ENCODE results near the gene TRIO. TPM values are rescaled to one million over a fixed set of nuclear protein-coding genes. Genes with fewer than 3 reads are reported as not detected.

The TRIO gene
- polyA plus RNA-seq, 2 donors: 10.3 to 22.8 TPM

- no peak overlapping the region for H3K27ac ChIP-seq (ENCODE audit: low read depth in 2 of 2, low read length in 1 of 2)
Observed at GRCh38 chr5:14296533-14297331, 153.6 kb downstream of the TRIO start.

GRCh38 chr5:14297697-14298096, 154.6 kb downstream of the TRIO start:
- 87 to 90% methylated on average over 9 of the region's 9 CpGs for WGBS, 2 donors
- Histone ChIP-seq H3K36me3 (ENCODE audit: control insufficient read depth in 2 of 2, insufficient read depth in 2 of 2, low read length in 1 of 2) (peaks cover 4% of the 10 kb centered on the region in 2 donors), H3K4me3 (ENCODE audit: low read depth in 1 of 2, low read length in 2 of 2) (no peak overlapping the region), H3K9me3 (ENCODE audit: control insufficient read depth in 2 of 2, insufficient read depth in 1 of 2, low read depth in 1 of 2, low read length in 1 of 2) (no peaks in the 10 kb centered on the region), H3K4me1 (ENCODE audit: control insufficient read depth in 2 of 2, insufficient read depth in 2 of 2, low read length in 1 of 2) (no peaks in the 10 kb centered on the region), H3K27me3 (ENCODE audit: control insufficient read depth in 1 of 2, insufficient read depth in 2 of 2, low read length in 2 of 2) (no peaks in the 10 kb centered on the region), H3K27ac (ENCODE audit: low read depth in 2 of 2, low read length in 1 of 2) (no peak overlapping the region)

More at GRCh38 chr5:14296533-14297331, 153.6 kb downstream of the TRIO start:
- no peak overlapping the region for H3K4me3 ChIP-seq (ENCODE audit: low read depth in 1 of 2, low read length in 2 of 2)
- WGBS, 2 donors: 74 to 82% methylated on average over 14 of the region's 14 CpGs
- peaks cover 4% of the 10 kb centered on the region in 2 donors for H3K36me3 ChIP-seq (ENCODE audit: control insufficient read depth in 2 of 2, insufficient read depth in 2 of 2, low read length in 1 of 2)
- H3K27me3 ChIP-seq (ENCODE audit: control insufficient read depth in 1 of 2, insufficient read depth in 2 of 2, low read length in 2 of 2): no peaks in the 10 kb centered on the region
- H3K4me1 ChIP-seq (ENCODE audit: control insufficient read depth in 2 of 2, insufficient read depth in 2 of 2, low read length in 1 of 2): no peaks in the 10 kb centered on the region
- H3K9me3 ChIP-seq (ENCODE audit: control insufficient read depth in 2 of 2, insufficient read depth in 1 of 2, low read depth in 1 of 2, low read length in 1 of 2): no peaks in the 10 kb centered on the region

GRCh38 chr5:14298126-14298847, 155.1 kb downstream of the TRIO start:
- no peak overlapping the region for H3K4me3 ChIP-seq (ENCODE audit: low read depth in 1 of 2, low read length in 2 of 2)
- peaks cover 2 to 3% of the 10 kb centered on the region in 2 donors for H3K36me3 ChIP-seq (ENCODE audit: control insufficient read depth in 2 of 2, insufficient read depth in 2 of 2, low read length in 1 of 2)
- H3K9me3 ChIP-seq (ENCODE audit: control insufficient read depth in 2 of 2, insufficient read depth in 1 of 2, low read depth in 1 of 2, low read length in 1 of 2): no peaks in the 10 kb centered on the region
- no peak overlapping the region for H3K27ac ChIP-seq (ENCODE audit: low read depth in 2 of 2, low read length in 1 of 2)
- no peaks in the 10 kb centered on the region for H3K27me3 ChIP-seq (ENCODE audit: control insufficient read depth in 1 of 2, insufficient read depth in 2 of 2, low read length in 2 of 2)
- no peaks in the 10 kb centered on the region for H3K4me1 ChIP-seq (ENCODE audit: control insufficient read depth in 2 of 2, insufficient read depth in 2 of 2, low read length in 1 of 2)
- WGBS, 2 donors: 35 to 63% methylated on average over 3 of the region's 3 CpGs

- H3K4me3 ChIP-seq (ENCODE audit: low read depth in 1 of 2, low read length in 2 of 2): no peak overlapping the region
- no peak overlapping the region for H3K27ac ChIP-seq (ENCODE audit: low read depth in 2 of 2, low read length in 1 of 2)
- H3K9me3 ChIP-seq (ENCODE audit: control insufficient read depth in 2 of 2, insufficient read depth in 1 of 2, low read depth in 1 of 2, low read length in 1 of 2): no peaks in the 10 kb centered on the region
- WGBS, 2 donors: 89 to 96% methylated on average over 4 of the region's 4 CpGs
- H3K27me3 ChIP-seq (ENCODE audit: control insufficient read depth in 1 of 2, insufficient read depth in 2 of 2, low read length in 2 of 2): no peaks in the 10 kb centered on the region
- H3K36me3 ChIP-seq (ENCODE audit: control insufficient read depth in 2 of 2, insufficient read depth in 2 of 2, low read length in 1 of 2): no peaks in the 10 kb centered on the region
- H3K4me1 ChIP-seq (ENCODE audit: control insufficient read depth in 2 of 2, insufficient read depth in 2 of 2, low read length in 1 of 2): no peaks in the 10 kb centered on the region
Observed at GRCh38 chr5:14299666-14300065, 156.5 kb downstream of the TRIO start.

- WGBS, 2 donors: 91% methylated on average over 3 of the region's 3 CpGs
- Histone ChIP-seq H3K4me3 (ENCODE audit: low read depth in 1 of 2, low read length in 2 of 2) (no peak overlapping the region), H3K27ac (ENCODE audit: low read depth in 2 of 2, low read length in 1 of 2) (no peak overlapping the region), H3K36me3 (ENCODE audit: control insufficient read depth in 2 of 2, insufficient read depth in 2 of 2, low read length in 1 of 2) (no peaks in the 10 kb centered on the region), H3K9me3 (ENCODE audit: control insufficient read depth in 2 of 2, insufficient read depth in 1 of 2, low read depth in 1 of 2, low read length in 1 of 2) (no peaks in the 10 kb centered on the region), H3K27me3 (ENCODE audit: control insufficient read depth in 1 of 2, insufficient read depth in 2 of 2, low read length in 2 of 2) (no peaks in the 10 kb centered on the region), H3K4me1 (ENCODE audit: control insufficient read depth in 2 of 2, insufficient read depth in 2 of 2, low read length in 1 of 2) (no peaks in the 10 kb centered on the region)
Observed at GRCh38 chr5:14301186-14301585, 158.0 kb downstream of the TRIO start.

- no peak overlapping the region for H3K27ac ChIP-seq (ENCODE audit: low read depth in 2 of 2, low read length in 1 of 2)
- no peaks in the 10 kb centered on the region for H3K27me3 ChIP-seq (ENCODE audit: control insufficient read depth in 1 of 2, insufficient read depth in 2 of 2, low read length in 2 of 2)
- H3K4me1 ChIP-seq (ENCODE audit: control insufficient read depth in 2 of 2, insufficient read depth in 2 of 2, low read length in 1 of 2): no peaks in the 10 kb centered on the region
- WGBS, 2 donors: 95 to 97% methylated on average over 3 of the region's 3 CpGs
- H3K36me3 ChIP-seq (ENCODE audit: control insufficient read depth in 2 of 2, insufficient read depth in 2 of 2, low read length in 1 of 2): peaks cover 0 to 6% of the 10 kb centered on the region in 2 donors
- no peak overlapping the region for H3K4me3 ChIP-seq (ENCODE audit: low read depth in 1 of 2, low read length in 2 of 2)
- H3K9me3 ChIP-seq (ENCODE audit: control insufficient read depth in 2 of 2, insufficient read depth in 1 of 2, low read depth in 1 of 2, low read length in 1 of 2): no peaks in the 10 kb centered on the region
Observed at GRCh38 chr5:14302330-14302729, 159.2 kb downstream of the TRIO start.

GRCh38 chr5:14305045-14305444, 161.9 kb downstream of the TRIO start:
- Histone ChIP-seq H3K36me3 (ENCODE audit: control insufficient read depth in 2 of 2, insufficient read depth in 2 of 2, low read length in 1 of 2) (peaks cover 0 to 6% of the 10 kb centered on the region in 2 donors), H3K27ac (ENCODE audit: low read depth in 2 of 2, low read length in 1 of 2) (no peak overlapping the region), H3K9me3 (ENCODE audit: control insufficient read depth in 2 of 2, insufficient read depth in 1 of 2, low read depth in 1 of 2, low read length in 1 of 2) (peaks cover 0 to 2% of the 10 kb centered on the region in 2 donors), H3K4me3 (ENCODE audit: low read depth in 1 of 2, low read length in 2 of 2) (no peak overlapping the region), H3K27me3 (ENCODE audit: control insufficient read depth in 1 of 2, insufficient read depth in 2 of 2, low read length in 2 of 2) (no peaks in the 10 kb centered on the region), H3K4me1 (ENCODE audit: control insufficient read depth in 2 of 2, insufficient read depth in 2 of 2, low read length in 1 of 2) (no peaks in the 10 kb centered on the region)
- 61 to 69% methylated on average over 7 of the region's 7 CpGs for WGBS, 2 donors

- Histone ChIP-seq H3K9me3 (ENCODE audit: control insufficient read depth in 2 of 2, insufficient read depth in 1 of 2, low read depth in 1 of 2, low read length in 1 of 2) (peaks cover 0 to 2% of the 10 kb centered on the region in 2 donors), H3K27me3 (ENCODE audit: control insufficient read depth in 1 of 2, insufficient read depth in 2 of 2, low read length in 2 of 2) (no peaks in the 10 kb centered on the region), H3K36me3 (ENCODE audit: control insufficient read depth in 2 of 2, insufficient read depth in 2 of 2, low read length in 1 of 2) (peaks cover 0 to 6% of the 10 kb centered on the region in 2 donors), H3K4me1 (ENCODE audit: control insufficient read depth in 2 of 2, insufficient read depth in 2 of 2, low read length in 1 of 2) (no peaks in the 10 kb centered on the region), H3K27ac (ENCODE audit: low read depth in 2 of 2, low read length in 1 of 2) (no peak overlapping the region), H3K4me3 (ENCODE audit: low read depth in 1 of 2, low read length in 2 of 2) (no peak overlapping the region)
- WGBS, 2 donors: 85 to 91% methylated on average over 2 of the region's 2 CpGs
Observed at GRCh38 chr5:14306329-14306815, 163.2 kb downstream of the TRIO start.

- H3K27me3 ChIP-seq (ENCODE audit: control insufficient read depth in 1 of 2, insufficient read depth in 2 of 2, low read length in 2 of 2): no peaks in the 10 kb centered on the region
- H3K4me3 ChIP-seq (ENCODE audit: low read depth in 1 of 2, low read length in 2 of 2): no peak overlapping the region
- peaks cover 0 to 6% of the 10 kb centered on the region in 2 donors for H3K36me3 ChIP-seq (ENCODE audit: control insufficient read depth in 2 of 2, insufficient read depth in 2 of 2, low read length in 1 of 2)
- 95 to 97% methylated on average over 5 of the region's 5 CpGs for WGBS, 2 donors
- H3K27ac ChIP-seq (ENCODE audit: low read depth in 2 of 2, low read length in 1 of 2): no peak overlapping the region
- peaks cover 0 to 2% of the 10 kb centered on the region in 2 donors for H3K9me3 ChIP-seq (ENCODE audit: control insufficient read depth in 2 of 2, insufficient read depth in 1 of 2, low read depth in 1 of 2, low read length in 1 of 2)
- no peaks in the 10 kb centered on the region for H3K4me1 ChIP-seq (ENCODE audit: control insufficient read depth in 2 of 2, insufficient read depth in 2 of 2, low read length in 1 of 2)
Observed at GRCh38 chr5:14308384-14309154, 165.4 kb downstream of the TRIO start.

Measured in esophagus (tissue), 2 donors.